ENCODE results near the gene FAIM2.

DNA sequence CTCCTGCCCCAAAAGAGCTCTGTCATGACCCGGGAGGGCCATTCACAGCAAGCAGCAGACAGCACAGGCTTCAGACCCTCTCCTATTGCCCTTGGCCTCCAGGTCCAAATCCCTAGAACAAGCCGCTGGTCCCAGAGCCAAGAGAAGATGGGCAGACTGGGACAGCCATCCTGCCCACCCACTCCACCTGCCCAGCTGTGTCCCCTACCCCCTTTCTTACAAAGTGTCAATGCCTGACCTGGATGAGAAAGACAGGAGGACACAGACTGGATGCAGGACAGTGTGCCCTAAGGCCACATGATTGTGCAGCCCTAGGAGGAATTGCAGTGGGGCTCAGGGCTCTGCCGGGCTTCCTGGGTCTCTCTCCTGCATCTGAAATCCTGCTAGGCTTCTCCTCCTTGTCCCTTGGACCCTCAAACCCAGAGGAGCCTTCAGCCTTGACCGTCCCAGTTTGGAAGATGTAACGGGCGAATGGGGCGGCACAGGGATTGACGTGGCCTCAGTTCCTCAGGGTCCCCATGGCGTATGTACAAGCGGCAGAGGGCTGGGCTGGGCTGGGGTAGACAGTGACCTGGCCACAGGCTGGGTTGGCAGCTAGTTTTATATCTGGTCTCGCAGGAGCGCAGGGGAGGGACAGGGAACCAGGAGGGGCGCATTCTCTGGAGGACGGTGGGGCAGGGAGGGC is 33.7 kb downstream of the FAIM2 start:
- TF ChIP-seq, protein P1, sequence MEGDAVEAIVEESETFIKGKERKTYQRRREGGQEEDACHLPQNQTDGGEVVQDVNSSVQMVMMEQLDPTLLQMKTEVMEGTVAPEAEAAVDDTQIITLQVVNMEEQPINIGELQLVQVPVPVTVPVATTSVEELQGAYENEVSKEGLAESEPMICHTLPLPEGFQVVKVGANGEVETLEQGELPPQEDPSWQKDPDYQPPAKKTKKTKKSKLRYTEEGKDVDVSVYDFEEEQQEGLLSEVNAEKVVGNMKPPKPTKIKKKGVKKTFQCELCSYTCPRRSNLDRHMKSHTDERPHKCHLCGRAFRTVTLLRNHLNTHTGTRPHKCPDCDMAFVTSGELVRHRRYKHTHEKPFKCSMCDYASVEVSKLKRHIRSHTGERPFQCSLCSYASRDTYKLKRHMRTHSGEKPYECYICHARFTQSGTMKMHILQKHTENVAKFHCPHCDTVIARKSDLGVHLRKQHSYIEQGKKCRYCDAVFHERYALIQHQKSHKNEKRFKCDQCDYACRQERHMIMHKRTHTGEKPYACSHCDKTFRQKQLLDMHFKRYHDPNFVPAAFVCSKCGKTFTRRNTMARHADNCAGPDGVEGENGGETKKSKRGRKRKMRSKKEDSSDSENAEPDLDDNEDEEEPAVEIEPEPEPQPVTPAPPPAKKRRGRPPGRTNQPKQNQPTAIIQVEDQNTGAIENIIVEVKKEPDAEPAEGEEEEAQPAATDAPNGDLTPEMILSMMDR (IDR thresholded peaks at IDR 0.05) = no peak
- no peak for TF ChIP-seq POLR2A (IDR thresholded peaks at IDR 0.05)

All from heart left ventricle (tissue), 13 donors.